NCI-H748 (cell line): ENCODE measurements around the gene MARS1.

Experiments
- DNase-seq: peaks from one replicate; lab custom pipeline; 2025; ENCODE audit not compliant: unreplicated experiment; lab: John Stamatoyannopoulos, UW

Gene MARS1

DNA sequence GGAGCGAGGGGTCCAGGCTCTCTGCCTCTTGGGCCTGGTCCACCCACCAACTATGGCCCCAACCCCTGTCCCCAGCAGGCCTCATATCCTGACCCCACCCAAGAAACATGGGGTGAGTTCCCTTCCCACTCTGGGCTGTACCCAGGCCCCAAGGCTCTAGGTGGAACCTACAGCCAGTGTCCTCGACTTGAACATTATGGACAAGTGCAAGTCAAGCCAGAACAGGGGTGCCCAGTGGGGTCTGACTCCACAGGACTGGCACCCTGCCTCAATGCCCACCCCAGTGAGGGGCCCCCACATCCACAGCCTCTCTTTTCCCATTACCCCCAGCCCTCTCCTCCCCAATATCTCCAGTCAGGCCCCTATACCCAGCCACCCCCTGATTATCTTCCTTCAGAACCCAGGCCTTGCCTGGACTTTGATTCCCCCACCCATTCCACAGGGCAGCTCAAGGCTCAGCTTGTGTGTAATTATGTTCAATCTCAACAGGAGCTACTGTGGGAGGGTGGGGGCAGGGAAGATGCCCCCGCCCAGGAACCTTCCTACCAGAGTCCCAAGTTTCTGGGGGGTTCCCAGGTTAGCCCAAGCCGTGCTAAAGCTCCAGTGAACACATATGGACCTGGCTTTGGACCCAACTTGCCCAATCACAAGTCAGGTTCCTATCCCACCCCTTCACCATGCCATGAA, 16.8 kb upstream of the MARS1 start:
- no peak for DNase-seq

DNA sequence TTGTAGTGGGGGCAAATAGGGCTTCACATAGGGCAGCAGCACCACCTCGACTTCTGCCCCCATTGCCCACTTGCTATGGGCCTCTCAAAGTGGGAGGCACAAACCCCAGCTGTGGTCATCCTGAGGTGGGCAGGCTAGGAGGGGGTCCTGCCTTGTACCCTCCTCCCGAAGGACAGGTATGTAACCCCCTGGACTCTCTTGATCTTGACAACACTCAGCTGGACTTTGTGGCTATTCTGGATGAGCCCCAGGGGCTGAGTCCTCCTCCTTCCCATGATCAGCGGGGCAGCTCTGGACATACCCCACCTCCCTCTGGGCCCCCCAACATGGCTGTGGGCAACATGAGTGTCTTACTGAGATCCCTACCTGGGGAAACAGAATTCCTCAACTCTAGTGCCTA, 16.2 kb upstream of the MARS1 start:
- no peak for DNase-seq

DNA sequence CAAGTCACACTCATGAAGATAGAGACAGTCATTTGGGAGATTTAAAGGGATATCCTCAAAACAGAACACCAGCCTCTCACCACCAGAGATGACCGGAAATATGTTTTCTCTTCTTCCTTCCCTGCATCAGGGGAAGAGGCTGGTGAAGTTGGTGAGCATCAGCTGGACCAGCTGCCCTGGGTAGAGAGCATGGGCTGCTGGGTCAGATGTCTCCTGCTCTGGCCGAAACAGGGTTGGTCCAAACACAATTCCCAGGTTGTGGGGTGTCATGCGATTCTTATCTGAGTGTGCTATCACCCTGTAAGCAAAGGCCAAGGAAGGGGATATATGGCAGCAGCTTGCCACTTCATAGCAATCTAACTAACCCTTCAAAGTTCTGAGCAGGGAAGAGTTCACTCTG, 15.5 kb upstream of the MARS1 start:
- DNase-seq = no peak

DNA sequence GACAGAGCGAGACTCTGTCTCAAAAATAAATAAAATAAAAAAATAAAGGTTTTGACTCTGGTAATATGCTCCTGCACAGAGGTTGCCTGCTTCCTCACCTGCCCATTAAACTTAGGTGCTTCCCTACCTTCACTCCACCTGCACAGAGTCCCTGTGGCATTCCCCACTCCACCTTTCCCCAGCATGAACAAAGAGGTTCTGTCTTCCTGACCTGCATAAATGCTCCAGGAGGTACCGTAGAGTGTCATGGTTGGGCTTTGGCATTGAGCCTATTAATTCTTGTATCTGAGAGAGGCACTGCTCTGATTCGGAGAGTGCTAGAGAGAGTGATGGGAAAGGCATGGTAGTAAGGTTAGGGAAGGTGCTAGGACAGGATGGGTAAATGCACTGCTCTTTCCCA, 14.5 kb upstream of the MARS1 start:
- DNase-seq = peak; percentile 15

DNA sequence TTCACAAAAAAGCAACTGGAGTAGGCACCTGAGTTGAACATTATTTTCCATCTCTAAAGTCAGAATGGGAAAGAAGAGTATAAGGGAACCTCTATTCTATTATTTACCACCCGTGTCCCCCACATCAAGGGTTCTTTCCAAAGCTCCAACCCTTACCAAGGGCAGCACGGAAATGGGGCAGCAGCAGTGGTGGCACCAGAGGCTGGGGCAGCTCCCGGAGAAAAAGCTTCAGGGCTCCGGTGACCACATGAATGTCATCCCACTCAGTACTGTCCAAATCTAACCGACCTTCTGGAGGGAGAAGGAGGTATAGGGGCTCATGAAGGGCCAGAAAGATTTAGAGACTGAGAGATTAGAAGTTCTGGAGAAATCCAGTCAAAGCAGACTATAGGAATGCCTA, 14.0 kb upstream of the MARS1 start:
- DNase-seq = no peak

DNA sequence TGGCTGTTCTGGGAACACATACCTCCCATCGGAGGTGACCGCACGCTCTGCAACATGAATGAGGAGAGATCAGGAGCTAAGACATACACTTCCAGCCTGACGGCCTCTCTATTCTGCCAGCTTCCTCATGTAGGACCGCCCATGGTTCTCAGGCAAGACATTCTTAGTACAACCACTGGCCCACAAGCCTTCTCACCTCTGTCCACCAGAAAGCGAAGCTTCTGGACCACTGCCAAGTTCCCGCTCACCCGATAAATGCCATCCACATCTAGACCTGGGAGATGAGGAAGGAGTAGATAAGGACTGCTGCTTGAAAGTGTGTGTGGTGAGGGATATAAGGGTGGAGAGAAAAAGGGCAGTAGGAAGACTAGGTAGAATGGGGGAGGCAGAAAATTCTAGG, 13.4 kb upstream of the MARS1 start:
- peak; percentile 11 for DNase-seq

DNA sequence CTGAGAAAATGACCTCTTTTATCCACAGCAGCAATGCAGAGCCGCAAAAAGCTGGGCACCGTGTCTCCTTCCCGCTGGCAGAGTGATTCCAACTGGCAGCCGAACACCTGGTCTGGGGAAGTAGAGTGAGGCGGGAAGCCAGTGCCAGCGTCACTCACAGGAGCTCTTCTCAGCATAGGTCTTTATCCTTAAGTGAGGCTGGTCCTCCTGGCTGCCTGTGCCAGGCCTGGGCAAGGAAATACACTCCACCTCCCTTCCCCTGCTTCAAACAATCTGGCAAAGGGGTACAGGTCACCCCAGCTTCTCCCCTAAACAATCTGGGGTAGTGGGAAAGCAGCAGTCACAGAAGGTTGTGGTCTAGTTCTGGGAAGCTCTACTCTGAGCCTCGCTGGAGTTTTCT, 13.0 kb upstream of the MARS1 start:
- DNase-seq = no peak

DNA sequence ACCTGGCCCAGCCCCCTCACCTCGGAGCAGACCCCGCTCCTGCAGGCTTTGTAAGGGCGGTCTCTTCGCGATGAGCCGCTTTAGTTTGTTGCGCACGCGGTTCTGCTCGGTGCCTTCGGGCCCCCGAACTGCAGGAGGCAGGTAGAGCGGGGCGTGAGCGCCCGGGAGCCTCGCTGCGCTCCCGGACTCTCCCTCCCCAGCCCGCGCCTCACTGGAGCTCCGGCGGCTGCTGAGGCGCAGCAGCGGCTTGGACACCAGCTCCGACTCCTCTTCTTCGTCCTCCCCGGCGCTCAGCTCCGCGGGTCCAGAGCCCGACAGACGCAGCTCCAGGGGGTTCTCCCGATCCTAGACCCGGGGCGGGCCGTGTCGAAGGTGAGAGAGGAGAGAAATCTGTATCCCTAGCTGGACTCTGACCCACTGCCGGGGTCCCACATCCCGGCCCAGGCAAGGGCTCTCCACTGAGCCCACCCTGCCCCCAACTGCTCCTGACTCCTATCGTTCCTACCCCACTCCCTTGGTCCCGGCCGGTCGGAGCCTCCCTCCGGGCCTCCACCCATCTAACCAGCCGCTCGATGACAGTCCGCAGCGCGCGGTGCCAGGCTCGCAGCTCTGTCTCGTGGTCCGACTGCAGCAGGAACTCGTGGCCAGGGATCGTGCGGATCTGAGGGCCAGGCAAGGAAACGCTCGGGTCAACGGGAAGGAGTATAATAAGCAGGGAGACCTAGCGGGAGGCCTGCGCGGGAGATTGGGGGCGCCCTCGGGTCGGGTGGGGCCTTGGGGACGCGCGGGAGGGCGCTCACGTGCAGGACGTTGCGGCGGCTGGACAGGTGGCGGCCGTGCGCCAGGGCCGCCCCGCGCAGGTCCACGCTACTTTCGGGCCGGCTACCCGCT, 12.4 kb upstream of the MARS1 start:
- DNase-seq = peak; percentile 39

DNA sequence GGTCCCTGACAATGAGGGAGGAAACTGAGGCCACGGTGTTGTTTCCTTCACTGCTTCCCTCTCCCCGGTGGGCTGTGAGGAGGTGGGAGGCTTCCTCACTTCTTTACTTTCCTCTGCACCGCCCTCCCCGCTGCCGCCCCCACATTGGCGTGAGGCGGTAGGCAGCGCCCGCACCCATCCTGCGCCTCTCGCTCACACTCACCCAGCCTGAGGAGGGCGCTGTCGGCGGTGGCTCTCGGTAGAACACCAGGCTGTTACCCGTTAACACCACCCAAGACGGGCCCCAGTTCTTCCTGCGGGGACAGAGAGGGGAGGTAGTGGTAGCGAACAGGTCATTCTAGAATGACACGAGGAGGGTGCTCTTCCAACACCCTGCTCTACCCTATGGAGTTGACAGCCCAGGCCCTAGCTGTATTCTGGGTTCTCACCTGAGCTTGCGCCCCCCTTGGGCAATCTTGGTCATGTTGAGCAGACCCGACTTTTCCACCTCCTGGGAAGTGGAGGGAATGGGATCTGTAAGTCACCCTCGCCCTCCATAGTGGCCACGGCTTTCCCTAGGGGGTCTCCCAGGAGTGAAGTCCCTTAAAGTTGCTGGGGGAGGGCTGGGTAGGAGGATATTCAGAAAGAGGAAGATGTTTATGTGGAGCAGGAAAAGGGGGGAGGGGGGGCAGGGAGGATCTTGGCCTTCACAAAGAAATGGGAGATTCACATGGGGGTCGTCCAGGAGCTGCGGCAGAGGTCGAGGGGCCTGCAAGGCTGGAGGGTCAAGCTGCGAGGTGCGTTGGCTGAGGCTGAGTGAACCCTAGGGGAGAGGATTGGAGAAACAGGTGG, 11.5 kb upstream of the MARS1 start:
- peak; percentile 31 for DNase-seq

DNA sequence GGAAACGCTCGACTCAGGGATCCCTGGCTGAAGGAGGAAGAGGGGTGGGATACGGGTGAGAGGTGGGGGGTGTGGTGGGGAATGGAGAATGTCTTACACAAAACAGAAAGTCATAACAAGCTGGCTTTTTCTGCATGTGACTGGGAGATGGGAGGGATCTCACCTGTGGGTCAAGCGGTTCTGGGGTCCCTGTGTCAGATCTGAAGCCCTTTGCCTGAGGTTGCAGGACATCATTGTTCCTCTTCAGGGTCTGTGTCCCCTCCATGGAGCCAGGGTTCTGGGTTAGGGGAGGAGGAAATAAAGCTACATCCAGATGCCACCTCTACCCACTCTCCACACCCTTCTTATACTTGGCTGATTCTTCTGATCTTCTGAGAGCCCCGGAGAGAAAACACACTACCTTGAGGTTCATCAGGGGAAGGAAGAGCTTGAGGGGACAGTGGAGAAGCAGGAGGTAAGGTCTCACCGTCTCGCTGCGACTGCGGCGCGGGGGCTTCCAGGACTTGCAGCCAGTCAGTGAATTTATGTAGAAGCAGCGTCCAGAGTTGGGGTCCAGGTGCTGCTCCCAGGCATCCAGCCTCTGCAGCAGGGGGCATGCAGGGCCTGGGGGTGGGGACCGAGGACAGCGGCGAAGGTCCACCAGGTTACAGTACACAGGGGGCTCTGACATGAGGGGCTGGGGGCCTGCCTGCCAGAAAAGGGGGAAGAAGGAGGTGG, 10.7 kb upstream of the MARS1 start:
- DNase-seq = no peak

DNA sequence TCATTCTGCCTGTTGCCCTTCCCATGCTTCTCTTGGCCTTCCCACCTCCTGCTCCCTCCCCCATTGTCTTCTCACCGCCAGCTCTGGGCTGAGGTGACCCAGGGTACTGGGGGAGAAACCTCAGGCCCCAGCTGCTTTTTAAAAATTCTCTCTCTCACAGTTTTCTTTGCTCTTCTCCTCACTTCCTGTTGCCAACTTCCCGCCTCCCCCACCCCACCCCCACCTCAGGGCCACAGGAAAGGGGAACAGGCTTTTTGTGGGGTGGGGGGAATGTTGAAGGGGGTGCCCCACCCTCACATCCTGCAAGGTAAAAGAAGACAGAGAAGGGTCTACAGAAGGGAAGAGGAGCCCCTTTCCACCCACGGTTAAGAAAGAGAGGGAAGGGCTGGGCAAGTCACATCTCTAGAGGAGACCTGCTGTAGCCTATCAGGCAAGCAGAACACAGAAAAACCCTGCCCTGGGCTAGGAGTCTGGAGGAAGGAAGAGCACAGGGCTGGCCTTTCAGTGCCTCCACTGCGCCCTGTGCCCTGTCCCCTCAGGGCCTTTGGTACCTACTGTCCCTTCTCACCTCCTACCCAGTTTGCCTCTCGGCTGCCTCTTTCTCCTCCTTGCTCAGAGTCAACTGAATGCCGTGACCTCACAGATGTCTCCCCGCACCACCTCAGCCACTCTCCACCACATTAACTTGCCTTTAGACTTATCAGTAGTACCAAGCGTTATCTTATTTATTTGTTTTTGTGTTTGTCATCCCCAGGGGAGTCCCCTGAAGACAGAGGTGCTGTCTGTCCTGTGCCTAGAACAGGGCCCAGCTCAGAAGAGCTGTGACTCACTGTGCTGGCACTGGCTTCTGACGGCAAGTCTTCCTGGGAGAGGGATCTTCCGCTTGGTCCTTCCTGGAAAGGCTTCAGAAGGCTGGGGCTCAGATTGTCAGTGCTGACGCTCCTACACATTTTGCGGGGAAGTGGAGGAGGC, 9.9 kb upstream of the MARS1 start:
- no peak for DNase-seq

DNA sequence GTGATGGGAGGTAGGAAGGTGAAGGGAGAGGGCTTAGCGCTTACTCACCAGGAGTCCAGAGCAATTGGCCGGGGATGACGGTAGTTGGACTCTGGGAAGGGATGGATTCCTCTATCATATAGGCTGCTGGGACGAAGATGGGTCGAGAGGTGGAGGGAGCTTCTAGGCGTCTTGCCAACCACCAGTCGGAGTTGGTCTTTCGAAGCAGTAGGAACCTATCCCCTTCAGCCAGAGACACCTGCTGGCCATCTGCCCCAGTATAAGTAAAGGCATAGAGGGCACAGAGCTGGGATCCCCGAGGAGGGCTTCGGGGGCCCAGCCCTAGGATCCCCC, 8.9 kb upstream of the MARS1 start:
- DNase-seq = no peak

DNA sequence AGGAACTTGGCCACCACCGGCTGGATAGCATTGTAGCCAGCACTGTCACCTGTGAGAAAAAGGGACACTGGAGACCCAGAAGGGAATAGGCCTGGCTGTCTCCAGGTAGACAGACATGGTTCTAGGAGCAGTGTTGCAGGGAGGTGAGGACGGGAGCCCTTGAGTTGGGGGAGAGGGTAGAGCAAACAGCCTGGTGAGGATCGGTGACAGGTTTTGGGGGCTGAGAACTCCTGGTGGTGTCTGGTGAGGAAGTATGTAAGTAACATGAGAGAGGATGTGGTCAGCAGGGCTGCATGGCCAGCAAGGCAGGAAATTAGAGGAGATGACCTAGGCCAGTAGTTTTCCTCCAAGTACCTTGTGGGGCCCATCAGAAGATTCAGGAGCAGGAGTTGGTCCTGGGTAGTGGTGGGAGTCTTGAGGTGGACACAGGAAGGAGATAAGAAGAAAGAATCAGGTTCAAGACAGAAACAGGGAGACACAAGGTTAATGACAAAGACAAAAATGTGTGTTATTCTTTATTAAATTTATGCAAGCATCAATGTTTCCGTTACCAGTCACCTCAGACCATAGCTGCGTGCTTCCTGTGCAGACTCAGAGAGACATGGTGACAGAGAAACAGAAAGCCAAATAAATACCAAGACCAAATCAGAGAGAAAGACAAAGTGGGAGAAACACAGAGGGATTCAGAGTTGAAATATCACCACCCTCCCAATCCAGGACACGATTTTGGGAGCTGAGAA, 8.3 kb upstream of the MARS1 start, which contains the start of gene ARHGAP9:
Gene ARHGAP9, minus strand, starts transcription at position 491 of the 740 bp plus-strand sequence. Its CDS starts 460 bp downstream, at position 31.
- DNase-seq = no peak

DNA sequence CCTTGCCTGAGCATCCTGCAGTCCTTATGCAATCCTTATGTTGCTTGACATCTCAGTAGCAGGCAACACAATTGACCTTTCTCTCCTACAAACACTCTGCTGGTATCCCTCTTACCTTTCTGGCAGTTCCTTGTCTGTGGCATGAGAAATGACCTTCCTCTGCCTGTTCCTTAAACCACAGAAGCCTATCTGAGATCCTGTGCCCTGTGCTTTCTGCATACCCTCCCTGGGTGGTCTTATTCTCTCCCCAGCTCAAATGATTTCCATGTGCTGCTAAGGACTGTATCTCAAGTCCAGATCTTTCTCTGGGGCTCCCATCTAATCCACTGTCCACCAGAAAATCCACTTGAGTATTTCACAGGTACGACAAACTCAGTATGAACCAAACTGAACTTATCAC, 6.2 kb upstream of the MARS1 start:
- no peak for DNase-seq

DNA sequence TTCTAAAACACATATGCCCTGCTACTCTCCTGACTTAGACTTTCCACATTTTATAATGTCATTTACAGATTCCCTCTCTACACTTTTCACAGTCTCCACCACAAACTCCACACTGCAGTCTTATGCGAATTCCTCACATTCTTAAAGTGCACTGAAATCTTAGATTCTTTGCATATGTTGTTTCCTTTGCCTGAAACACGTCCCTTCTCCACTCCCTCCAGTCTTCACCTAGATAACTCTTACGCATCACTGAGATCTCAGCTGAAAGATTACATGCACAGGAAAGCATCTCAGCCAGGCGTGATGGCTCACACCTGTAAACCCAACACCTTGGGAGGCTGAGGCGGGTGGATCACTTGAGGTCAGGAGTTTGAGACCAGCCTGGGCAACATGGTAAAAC, 4.4 kb upstream of the MARS1 start:
- no peak for DNase-seq

DNA sequence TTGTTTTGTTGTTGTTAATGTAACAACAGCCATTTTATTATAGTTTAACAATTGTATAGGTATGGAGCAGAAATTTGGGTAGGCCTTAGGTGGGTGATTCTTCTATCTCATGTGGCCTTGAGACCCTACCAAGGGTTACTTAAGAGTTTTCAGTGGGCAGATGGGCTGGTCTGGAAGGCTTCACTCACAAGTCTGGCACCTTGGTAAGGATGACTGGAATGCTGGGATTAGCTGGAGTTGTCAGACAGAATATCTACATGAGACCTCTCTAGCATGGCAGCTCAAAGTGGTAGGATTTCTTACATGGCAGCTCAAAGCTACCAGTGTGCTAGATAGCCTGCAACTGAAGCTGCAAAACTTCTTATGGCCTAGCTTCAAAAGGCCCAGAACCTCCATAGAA, 2.2 kb upstream of the MARS1 start:
- no peak for DNase-seq

DNA sequence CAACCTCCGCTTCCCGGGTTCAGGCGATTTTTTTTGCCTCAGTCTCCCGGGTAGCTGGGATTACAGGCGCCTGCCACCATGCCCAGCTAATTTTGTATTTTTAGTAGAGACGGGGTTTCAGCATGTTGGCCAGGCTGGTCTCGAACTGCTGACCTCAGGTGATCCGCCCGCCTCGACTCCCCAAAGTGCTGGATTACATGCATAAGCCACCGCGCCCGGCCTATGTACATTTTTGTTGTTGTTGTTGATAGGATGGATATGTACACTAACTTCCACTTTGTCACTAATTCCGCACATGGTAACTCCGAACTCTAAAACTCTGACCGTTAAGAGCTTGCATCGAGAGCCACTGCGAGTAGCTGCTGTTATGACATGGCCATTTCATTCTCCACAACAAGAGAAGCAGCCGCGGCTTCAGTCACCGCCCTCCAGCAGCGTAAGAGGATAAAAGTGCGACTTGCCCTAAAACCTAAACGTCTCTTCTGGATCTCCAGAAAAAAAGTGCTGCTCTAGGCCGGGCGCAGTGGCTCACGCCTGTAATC, 742 bp upstream of the MARS1 start:
- no peak for DNase-seq

DNA sequence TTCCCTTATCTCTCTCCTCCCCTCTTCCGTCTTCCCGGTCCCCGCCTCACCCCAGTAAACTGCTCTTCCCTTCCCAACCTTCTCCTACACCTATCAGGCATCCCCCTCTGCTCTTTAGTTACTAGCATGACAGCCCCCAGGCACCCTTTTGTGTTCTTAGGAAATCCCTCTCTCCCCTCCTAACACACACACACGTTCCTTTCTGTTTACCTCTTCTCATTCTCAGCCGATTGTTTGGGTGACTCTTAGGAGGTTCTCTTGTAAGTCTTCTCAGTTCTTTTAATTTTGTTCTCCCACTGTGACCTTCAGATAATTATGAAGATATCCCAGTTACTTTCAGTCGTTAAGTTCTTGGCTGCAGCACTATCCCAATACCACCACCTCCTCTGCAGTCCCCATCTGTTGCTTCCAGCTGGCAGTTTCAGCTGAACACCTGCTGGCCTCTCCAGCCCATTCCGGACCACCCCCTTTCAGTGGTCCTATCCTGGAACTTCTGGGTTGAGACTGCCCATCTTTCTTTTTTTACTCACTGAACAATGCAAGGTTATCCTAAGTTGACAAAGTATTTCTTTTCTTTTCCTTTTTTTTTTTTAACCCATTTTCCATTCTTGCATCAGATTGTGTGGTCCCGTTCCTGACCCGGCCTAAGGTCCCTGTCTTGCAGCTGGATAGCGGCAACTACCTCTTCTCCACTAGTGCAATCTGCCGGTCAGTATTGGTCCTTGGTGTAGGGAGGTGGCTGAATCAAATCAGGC, 711 bp downstream of the MARS1 start:
- DNase-seq = no peak
